Eye (tissue), 1 donor: ENCODE data around the gene TLCD1.
"Not testable (repeated sequence)": the region's sequence is repeated elsewhere in the genome, so short reads cannot be mapped to it uniquely, and the experiment has no call there.

Source experiments
- DNase-seq: peaks from one replicate; pipeline ENCODE4 v3.0.0-alpha.2; 2015

Gene TLCD1

GRCh38 chr17:28746611-28747050 is 20.6 kb upstream of the TLCD1 start:
- DNase-seq, result peak; percentile 75

GRCh38 chr17:28745786-28746411 is 19.9 kb upstream of the TLCD1 start:
- no peak for DNase-seq

GRCh38 chr17:28744972-28745785 is 19.1 kb upstream of the TLCD1 start:
- peak; percentile 91 for DNase-seq

DNA sequence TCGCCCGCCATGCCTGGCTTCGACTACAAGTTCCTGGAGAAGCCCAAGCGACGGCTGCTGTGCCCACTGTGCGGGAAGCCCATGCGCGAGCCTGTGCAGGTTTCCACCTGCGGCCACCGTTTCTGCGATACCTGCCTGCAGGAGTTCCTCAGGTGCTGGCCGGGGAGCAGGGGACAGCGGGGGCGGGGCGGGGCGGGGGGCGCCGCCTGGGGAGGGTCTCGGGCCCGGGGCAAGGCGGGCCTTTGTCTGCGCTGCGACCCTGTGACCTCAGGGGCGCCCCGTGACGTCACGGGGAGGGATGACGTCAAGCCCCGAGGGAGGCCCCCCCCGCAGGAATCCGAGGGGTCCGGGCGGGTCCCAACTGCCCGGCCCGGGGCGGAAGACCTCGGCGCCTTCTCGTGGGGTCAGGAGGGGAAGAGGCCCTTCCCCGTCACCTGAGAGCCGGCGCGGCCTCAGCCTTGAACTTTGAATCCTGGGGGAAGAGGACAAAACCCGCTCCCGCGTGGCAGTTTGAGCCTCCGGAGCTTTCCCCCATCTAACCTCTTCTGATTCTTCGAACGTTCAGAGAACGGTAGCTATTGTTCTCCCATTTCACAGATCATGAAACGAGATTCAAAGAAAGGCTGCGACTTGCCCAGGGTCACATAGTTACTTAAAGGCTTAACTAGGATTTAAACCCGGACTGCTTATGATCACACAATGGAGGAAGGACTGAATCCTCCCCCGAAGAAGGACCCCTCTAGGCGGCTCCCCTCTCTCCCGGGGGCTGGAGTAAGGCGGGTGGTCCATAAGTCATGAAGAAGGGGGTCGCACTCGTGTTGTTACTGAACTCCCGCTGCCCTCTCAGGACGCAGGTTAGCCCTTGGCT is 18.3 kb upstream of the TLCD1 start:
- peak; percentile 89 for DNase-seq

DNA sequence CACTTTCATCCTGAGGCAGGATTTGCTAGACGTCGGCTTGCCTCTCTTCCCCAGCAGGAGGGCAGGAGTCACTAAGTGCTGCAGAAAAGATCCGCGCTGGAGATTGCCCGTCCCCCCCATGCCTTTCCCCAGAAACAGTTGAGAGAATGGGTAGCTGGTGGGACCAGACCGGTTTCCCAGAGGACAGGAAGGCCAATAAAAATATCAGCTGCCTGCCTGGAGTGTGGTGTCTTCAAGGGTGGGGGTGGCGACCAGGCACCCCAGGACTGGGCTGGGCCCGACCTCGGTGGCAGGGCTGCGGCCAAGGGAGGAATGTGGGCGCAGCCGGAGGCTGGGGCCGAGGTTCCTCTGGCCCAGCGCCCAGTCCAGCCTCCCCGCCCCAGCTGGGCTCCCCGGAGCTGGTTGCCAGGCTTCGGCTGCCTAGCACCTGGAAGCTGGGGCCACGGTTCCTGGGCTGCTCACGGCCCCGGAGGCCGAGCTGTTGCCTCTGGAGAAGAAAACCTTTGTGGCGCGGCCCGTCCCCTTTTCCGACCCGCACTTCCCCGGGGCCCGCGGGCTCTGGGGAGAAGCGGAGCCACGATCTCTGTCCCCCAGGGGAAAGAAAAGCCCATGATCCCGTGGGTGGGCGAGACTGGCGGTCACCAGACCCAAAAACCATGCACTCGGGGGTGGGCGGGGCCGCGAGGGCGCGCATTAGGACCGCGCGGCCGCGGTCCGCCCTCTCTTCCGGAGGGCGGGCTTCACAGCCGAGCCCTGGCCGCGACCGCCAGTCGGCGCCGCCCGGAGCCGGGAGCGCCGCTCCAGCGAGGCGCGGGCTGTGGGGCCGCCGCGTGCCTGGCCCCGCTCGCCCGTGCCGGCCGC is 17.4 kb upstream of the TLCD1 start, which contains the start of gene TRAF4:
Gene TRAF4 (plus strand): TSS at position 769 of the 861 bp plus-strand sequence. CDS start 102 bp downstream, outside the sequence.
- peak; percentile 94 for DNase-seq

GRCh38 chr17:28741358-28742349 is 15.6 kb upstream of the TLCD1 start:
- DNase-seq, result no peak

DNA sequence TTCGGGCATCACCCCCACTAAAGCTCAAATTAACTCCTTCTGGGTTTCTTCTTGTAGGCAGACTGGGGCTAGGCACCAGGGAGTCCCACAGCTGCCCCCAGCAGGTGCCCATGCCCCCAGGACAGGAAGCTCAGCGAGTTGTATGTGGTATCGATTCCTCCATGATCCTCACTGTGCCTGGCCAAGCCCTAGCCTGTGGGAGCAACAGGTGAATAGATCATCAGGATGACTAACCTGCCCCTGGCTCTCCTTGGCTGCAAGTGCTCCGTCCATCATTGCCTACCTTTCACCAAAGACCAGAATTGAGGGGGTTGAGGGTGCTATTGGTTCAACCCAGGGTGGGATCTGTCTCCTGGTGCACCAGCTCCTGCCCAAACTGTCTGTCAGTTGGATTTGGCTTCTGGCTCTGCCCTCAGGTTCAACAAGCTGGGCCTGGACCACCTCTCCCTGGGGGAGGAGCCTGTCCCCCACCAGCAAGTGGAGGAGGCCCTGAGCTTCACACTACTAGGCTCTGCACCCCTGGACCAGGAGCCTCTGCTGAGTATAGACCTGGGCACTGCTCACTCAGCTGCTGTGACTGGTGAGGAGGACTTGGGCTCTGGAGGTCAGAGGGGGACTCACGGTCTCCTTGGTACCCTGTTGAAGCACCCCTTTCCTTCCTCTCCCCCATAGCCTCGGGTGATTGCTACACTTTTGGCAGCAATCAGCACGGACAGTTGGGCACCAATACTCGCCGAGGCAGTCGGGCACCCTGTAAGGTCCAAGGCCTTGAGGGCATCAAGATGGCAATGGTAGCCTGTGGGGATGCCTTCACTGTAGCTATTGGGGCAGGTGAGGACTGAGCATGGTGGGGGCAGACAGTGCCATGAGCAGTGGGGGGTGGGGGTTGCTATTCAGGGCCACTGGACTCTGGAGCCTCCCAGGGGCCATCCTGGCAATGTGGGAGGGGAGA is 14.6 kb upstream of the TLCD1 start:
- DNase-seq, result no peak

- no peak for DNase-seq
Observed at GRCh38 chr17:28738680-28739384, 12.8 kb upstream of the TLCD1 start.

GRCh38 chr17:28737770-28738679 is 12.0 kb upstream of the TLCD1 start:
- DNase-seq, result no peak

- DNase-seq, result no peak
Observed at GRCh38 chr17:28737316-28737715, 11.3 kb upstream of the TLCD1 start.

- not testable (repeated sequence) for DNase-seq
Observed at GRCh38 chr17:28735913-28736769, 10.1 kb upstream of the TLCD1 start.

DNA sequence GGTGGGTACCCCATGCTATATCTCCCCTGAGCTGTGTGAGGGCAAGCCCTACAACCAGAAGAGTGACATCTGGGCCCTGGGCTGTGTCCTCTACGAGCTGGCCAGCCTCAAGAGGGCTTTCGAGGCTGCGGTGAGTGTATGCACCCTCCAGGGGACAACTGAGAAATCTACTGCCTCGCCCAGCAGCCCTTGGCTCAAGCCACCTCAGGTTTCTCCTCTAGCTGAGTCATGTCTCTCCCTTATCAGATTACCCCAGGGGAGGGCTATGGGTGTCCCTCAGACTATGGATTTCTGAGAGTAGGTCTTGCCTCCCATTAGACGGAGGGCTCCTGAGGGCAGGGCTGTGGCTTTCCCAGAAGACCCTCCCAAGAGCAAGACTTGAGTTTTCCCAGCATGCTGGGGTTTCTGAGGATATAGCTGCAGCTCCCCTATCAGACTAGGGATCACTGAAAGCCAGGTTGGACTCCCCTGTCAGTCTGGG is 9.2 kb upstream of the TLCD1 start:
- DNase-seq, result no peak

GRCh38 chr17:28734712-28735241 is 8.7 kb upstream of the TLCD1 start:
- DNase-seq, result no peak

GRCh38 chr17:28733346-28733745 is 7.3 kb upstream of the TLCD1 start:
- no peak for DNase-seq

DNA sequence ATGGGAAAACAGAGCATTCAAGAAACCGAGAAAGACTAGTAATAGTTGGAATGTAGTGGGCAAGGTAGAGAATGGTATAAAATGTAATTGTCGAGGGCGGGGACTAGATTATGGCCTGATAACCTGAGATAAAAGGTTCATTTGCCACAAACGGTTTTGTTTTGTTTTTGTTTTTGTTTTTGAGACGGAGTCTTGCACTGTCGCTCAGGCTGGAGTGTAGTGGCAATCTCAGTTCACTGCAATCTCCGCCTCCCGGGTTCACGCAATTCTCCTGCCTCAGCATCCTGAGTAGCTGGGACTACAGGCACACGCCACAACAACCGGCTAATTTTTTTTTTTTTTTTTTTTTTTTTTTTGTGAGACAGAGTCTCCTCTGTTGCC is 3.9 kb upstream of the TLCD1 start:
- no peak for DNase-seq
